Fibroblast of villous mesenchyme (primary cell): ENCODE measurements around the gene RBP5. TPM values are rescaled to one million over a fixed set of nuclear protein-coding genes. Genes with fewer than 3 reads are reported as not detected.
A peak's percentile ranks its signal among the peaks of the same experiment; 100 is the strongest.

ENCODE experiments used
- DNase-seq: peaks from one replicate; pipeline ENCODE4 v3.0.0-alpha.2; 2010; ENCODE audit warnings: low read depth
- H3K4me3 ChIP-seq: 2 replicates; pipeline ENCODE4 v1.5.1; 2011; ENCODE audit warnings: low read depth, mild to moderate bottlenecking, low read length
- total RNA-seq: library from RNA; depleted of rRNA; stranded (reverse); fragments of >200 nt; gene quantifications from 2 replicates; pipeline ENCODE4 v1.2.3, GENCODE V29; 2012
- TF ChIP-seq, protein P1 (sequence below): IDR thresholded peaks from 2 replicates; pipeline ENCODE4 v1.5.1; 2012; ENCODE audit warnings: low read depth, mild to moderate bottlenecking, low read length; ENCODE audit not compliant: insufficient read depth

The RBP5 gene
- total RNA-seq, 1 donor = not detected

DNA sequence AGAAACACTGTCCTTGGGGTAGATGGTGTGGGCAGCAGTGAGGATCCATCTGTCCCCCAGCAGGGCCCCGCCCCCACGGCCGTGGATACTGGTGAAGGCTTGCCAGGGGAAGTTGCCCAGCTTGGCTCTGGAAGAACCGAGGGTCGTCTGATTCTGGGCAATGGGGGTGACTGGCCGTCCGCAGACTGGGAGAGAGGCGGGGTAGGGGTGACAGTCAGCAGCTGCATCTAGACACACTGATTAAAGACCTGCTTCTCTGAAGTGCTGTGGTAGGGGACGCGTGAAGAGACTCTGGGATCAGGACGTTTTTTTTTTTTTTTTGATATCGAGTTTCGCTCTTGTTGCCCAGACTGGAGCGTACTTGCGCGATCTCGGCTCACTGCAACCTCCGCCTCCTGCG, 31.7 kb downstream of the RBP5 start:
- no peak overlapping the region for H3K4me3 ChIP-seq
- TF ChIP-seq, protein P1, sequence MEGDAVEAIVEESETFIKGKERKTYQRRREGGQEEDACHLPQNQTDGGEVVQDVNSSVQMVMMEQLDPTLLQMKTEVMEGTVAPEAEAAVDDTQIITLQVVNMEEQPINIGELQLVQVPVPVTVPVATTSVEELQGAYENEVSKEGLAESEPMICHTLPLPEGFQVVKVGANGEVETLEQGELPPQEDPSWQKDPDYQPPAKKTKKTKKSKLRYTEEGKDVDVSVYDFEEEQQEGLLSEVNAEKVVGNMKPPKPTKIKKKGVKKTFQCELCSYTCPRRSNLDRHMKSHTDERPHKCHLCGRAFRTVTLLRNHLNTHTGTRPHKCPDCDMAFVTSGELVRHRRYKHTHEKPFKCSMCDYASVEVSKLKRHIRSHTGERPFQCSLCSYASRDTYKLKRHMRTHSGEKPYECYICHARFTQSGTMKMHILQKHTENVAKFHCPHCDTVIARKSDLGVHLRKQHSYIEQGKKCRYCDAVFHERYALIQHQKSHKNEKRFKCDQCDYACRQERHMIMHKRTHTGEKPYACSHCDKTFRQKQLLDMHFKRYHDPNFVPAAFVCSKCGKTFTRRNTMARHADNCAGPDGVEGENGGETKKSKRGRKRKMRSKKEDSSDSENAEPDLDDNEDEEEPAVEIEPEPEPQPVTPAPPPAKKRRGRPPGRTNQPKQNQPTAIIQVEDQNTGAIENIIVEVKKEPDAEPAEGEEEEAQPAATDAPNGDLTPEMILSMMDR = no peak
- DNase-seq = no peak

DNA sequence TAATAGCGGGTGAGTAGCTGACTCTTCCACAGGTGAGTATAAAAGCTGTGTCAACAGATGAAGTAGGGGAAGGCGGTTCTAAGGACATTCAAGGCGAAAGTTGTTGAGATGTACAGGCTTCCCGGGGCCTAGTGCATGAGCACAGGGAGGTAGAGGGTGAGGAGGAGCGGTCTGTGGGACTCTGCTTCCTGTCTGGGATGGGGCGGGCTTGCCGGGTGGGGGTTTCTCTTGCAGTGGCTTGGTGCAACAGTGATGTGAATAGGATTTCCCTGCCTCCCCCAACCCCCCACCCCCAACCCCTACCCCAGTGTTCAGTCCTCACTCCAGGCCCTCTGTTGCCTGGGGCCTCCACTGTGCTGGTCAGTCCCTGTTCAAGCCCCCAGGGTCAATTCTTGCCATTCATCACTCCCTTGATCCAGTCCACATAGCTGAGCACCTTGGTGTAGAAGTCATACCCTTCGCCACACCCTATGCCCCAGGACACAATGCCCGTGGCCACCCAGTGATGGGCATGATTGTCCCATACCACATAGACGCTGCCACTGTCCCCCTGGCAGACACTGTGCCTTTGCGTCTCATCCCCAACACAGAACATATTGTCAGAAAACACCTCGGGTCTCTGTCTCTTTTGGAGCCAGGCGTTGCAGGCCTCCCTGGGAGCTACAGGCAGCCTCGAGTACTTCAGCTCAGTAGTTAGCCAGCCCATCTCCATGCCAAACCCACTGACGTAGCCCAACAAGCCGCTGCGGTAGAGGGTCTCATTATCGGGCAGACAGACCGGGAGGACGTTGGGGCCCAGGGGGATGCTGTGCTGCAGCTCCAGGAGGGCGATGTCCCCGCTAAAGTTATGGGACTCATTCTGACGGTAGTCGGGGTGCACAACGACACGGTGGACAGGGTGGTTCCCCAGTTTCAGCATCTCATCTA, 32.4 kb downstream of the RBP5 start:
- no peak overlapping the region for H3K4me3 ChIP-seq
- TF ChIP-seq, protein P1 = no peak
- DNase-seq = no peak

DNA sequence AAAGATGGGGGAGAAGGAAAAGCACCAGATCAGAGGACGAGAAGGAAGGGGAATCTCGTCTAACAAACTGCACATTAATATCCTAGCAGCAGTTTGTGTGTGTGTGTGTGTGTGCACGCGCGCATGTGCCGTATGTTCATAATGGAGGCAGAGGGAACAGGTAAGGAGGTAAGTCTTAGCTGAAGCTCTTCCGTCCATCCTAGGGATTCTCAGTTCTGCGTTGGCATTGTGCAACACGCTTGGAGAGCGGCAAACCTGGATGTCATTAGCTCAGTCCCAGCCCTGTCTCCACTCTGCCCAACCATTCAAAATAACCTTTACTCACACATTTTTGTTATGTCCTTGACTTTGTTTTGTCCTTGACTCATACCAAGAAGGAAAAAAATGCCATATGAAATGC, 34.8 kb downstream of the RBP5 start:
- no peak overlapping the region for H3K4me3 ChIP-seq
- DNase-seq = peak; percentile 50
- TF ChIP-seq, protein P1 = no peak

DNA sequence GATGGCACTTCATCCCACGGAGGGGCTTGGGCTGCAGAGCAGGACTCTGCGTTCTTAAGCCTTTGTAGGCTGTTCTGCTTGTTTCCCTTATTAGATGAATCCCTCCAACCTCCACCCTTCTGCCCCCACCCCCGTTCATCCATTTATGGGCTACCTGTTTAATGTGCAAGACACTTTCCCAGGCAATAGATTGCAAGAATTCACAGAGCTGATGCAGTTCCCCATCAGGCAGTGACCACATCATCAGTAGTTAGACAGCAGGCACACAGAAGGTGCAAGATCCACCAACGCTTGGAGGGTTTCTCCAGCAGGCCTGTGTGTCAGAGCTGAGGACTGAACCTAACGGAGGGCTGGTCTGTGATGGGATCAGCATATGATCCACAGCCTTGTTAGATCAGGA, 35.2 kb downstream of the RBP5 start:
- no peak overlapping the region for H3K4me3 ChIP-seq
- no peak for DNase-seq
- TF ChIP-seq, protein P1 = no peak

DNA sequence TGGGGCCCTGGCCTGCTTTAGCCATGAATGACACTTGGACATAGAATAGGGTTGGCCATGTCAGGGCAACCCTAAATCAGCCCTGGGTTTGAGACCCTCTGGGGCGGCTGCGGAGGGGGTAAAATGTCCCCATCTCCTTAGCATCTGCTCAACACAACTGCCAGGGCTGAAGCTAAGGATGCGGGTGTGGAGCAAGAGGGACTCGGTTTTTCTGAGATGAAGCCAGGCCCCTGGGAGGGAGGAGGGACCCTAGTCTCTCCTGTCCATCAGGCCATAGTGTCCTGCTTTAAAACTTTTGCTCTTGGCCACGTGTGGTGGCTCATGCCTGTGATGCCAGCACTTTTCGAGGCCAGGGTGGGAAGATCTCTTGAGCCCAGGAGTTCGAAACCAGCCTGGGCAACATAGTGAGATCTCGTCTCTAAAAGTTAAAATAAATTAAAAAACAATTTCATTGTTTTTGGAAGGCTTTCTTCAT, 35.7 kb downstream of the RBP5 start:
- DNase-seq = no peak
- no peak overlapping the region for H3K4me3 ChIP-seq
- TF ChIP-seq, protein P1 = no peak

DNA sequence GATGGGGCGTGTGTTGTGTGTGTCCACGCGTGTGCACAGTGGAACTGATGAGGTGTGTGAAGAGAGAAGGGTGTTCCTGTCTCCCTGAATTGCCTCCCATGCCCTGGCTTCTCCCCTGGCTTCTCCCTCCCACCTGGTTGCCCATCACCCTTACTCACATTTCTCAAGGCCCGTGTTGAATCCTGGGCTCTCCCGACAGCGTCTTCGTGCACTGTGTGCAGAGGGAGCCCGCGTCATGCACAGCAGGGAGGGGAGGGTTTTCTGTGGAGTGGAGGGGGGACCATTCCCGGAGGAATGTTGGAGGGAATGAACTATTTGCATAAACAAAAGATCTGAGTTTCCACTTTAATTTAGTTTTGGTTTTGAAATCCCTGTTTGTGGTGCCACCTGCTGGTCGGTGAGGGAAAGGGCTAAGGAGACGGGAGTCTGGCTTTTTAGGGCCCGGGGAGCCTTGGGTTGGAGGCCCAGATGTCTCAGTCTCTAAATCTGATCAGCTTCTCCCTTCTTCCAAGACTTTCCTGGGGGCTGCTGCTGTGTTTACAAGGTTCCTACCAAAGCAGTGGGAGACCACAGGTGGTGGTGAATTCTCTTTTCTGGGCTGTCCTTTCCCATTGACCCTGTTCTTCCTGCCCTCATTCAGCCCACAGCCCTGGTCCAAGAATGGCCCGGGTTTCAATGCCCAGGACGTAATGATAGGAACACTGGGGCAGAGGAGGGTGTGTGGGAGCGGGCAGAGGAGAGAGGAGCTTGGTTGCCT, 36.3 kb downstream of the RBP5 start, which contains the start of gene C1R:
C1R (minus strand) TSS at position 217 of the 757 bp plus-strand sequence; CDS start at position 160, 57 bp downstream.
- H3K4me3 ChIP-seq = peak within 1 kb of the TSS; percentile 67
- TF ChIP-seq, protein P1 = peak; percentile 92
- DNase-seq = peak; percentile 92
